ENCODE data around the gene MPG. TPM values are rescaled to one million over a fixed set of nuclear protein-coding genes. Genes with fewer than 3 reads are reported as not detected.

Gene MPG
- total RNA-seq, 1 experiment from 2014 or later: 41.1 TPM

- POLR2A ChIA-PET: interaction anchor here (1.0 to 1.3 kb wide), 2 partner anchors 18 to 282 kb away, joined by 3 to 5 read pairs; partner anchors contain the start of genes AXIN1, POLR3K and SNRNP25
- intact Hi-C loops (cut with micrococcal nuclease; ENCODE audit: unreplicated experiment): no loop called here
- Mint-ChIP-seq H3K27ac (ENCODE audit: unreplicated experiment) (peak overlapping the region; percentile 85), H3K9me3 (ENCODE audit: unreplicated experiment) (no peaks in the 10 kb centered on the region), H3K4me1 (ENCODE audit: low read depth, unreplicated experiment) (peaks cover 7% of the 10 kb centered on the region), H3K36me3 (ENCODE audit: insufficient read depth, unreplicated experiment) (peaks cover 17% of the 10 kb centered on the region), H3K4me3 (ENCODE audit: unreplicated experiment) (peak overlapping the region; percentile 88), H3K27me3 (ENCODE audit: insufficient read depth, unreplicated experiment) (no peaks in the 10 kb centered on the region)
- CTCF ChIA-PET: interaction anchor here (0.8 to 1.9 kb wide), 3 partner anchors 26 to 36 kb away, joined by 4 to 10 read pairs (median 5); no protein-coding TSS in a partner anchor
- no peak for TF ChIP-seq CTCF (IDR thresholded peaks at IDR 0.05; ENCODE audit: insufficient read depth in 1 of 2, low read depth in 1 of 2, low read length in 1 of 2, severe bottlenecking in 1 of 2, unreplicated experiment in 1 of 2)
- H3K27me3 ChIP-seq (replicated peaks; ENCODE audit: control insufficient read depth, insufficient read depth, low read length): no peaks in the 10 kb centered on the region
- no peaks in the 10 kb centered on the region for H3K9me3 ChIP-seq
- no peak for DNase-seq
- H3K36me3 ChIP-seq (ENCODE audit: control insufficient read depth, insufficient read depth, low read length): no peaks in the 10 kb centered on the region; the same call in 1 of the 2 replicates
- BruUV-seq (replicated peaks): no TSS peak
- H3K4me1 ChIP-seq: peaks cover 29% of the 10 kb centered on the region
- H3K4me3 ChIP-seq (ENCODE audit: low read depth, low read length): peak overlapping the region; percentile 58
Measured at GRCh38 chr16:71210-71539, 6.8 kb upstream of the MPG start.

GRCh38 chr16:71540-72401 lies 6.3 kb upstream of the MPG start:
- peak overlapping the region; percentile 85 for H3K27ac Mint-ChIP-seq (ENCODE audit: unreplicated experiment)
- intact Hi-C loops (cut with micrococcal nuclease; ENCODE audit: unreplicated experiment): no loop called here
- TF ChIP-seq CTCF (IDR thresholded peaks at IDR 0.05; ENCODE audit: insufficient read depth in 1 of 2, low read depth in 1 of 2, low read length in 1 of 2, severe bottlenecking in 1 of 2, unreplicated experiment in 1 of 2): no peak
- H3K9me3 ChIP-seq: no peaks in the 10 kb centered on the region
- H3K27me3 Mint-ChIP-seq (ENCODE audit: insufficient read depth, unreplicated experiment): no peaks in the 10 kb centered on the region
- H3K4me3 Mint-ChIP-seq (ENCODE audit: unreplicated experiment): peak overlapping the region; percentile 88
- CTCF ChIA-PET: interaction anchor here (1.0 to 1.9 kb wide), 3 partner anchors 25 to 109 kb away, joined by 3 to 10 read pairs (median 5); no protein-coding TSS in a partner anchor
- H3K36me3 Mint-ChIP-seq (ENCODE audit: insufficient read depth, unreplicated experiment): peaks cover 19% of the 10 kb centered on the region
- POLR2A ChIA-PET: interaction anchor here (0.9 to 1.6 kb wide), 4 partner anchors 19 to 455 kb away, joined by 3 to 14 read pairs (median 4); partner anchors contain the start of genes AXIN1, POLR3K and SNRNP25
- no peaks in the 10 kb centered on the region for H3K27me3 ChIP-seq (replicated peaks; ENCODE audit: control insufficient read depth, insufficient read depth, low read length)
- peaks cover 7% of the 10 kb centered on the region for H3K4me1 Mint-ChIP-seq (ENCODE audit: low read depth, unreplicated experiment)
- H3K36me3 ChIP-seq (ENCODE audit: control insufficient read depth, insufficient read depth, low read length): no peaks in the 10 kb centered on the region; the same call in 1 of the 2 replicates
- TSS peak; percentile 82 for BruUV-seq (replicated peaks)
- peaks cover 35% of the 10 kb centered on the region for H3K4me1 ChIP-seq
- peak; percentile 90 to 91 for DNase-seq
- peak overlapping the region; percentile 58 for H3K4me3 ChIP-seq (ENCODE audit: low read depth, low read length)
- no peaks in the 10 kb centered on the region for H3K9me3 Mint-ChIP-seq (ENCODE audit: unreplicated experiment)
